HEK293 (cell line): ENCODE measurements around the gene CIRBP.

Source experiments
- CTCF ChIA-PET: fragments of 350-600 bp; formaldehyde crosslinking; extraction: SDS; loops from one replicate; lab custom pipeline; 2021; ENCODE audit warnings: antibody characterized with exemption; lab: Yijun Ruan, JAX
- POLR2A ChIA-PET: fragments of 300-600 bp; formaldehyde crosslinking; extraction: SDS; loops from one replicate; lab custom pipeline; 2020; ENCODE audit warnings: antibody characterized with exemption, inconsistent platforms; lab: Yijun Ruan, JAX
- H3K27ac ChIP-seq: fragments of 200-500 bp; sonication (Bioruptor generic); 2 replicates; pipeline ENCODE4 v1.5.1; 2014; ENCODE audit warnings: low read depth, low read length, control low read depth, inconsistent platforms; ENCODE audit errors: extremely low read depth
- H3K36me3 ChIP-seq, 2 experiments: fragments of 200-500 bp in 1 of 2; sonication (Bioruptor generic) in 1 of 2; 1 replicate in 1 of 2; 2 replicates in 1 of 2; pipeline ENCODE4 v1.5.1; 2014 to 2017; ENCODE audit warnings: inconsistent platforms in 2 of 2, low read length in 2 of 2; ENCODE audit not compliant: control insufficient read depth in 2 of 2, insufficient read depth in 1 of 2
- H3K4me1 ChIP-seq: fragments of 200-500 bp; sonication (Bioruptor generic); 2 replicates; pipeline ENCODE4 v1.5.1; 2014; ENCODE audit warnings: mild to moderate bottlenecking, low read length, inconsistent platforms; ENCODE audit not compliant: control insufficient read depth, insufficient read depth
- H3K4me3 ChIP-seq: 2 replicates; pipeline ENCODE4 v1.5.1; 2011; ENCODE audit warnings: low read depth, mild to moderate bottlenecking, control low read depth, low read length, moderate library complexity
- H3K9me3 ChIP-seq: fragments of 200-500 bp; sonication (Bioruptor generic); 2 replicates; pipeline ENCODE4 v1.5.1; 2014; ENCODE audit warnings: low read depth, low read length, inconsistent platforms; ENCODE audit not compliant: control insufficient read depth, insufficient read depth
- BCL11A ChIP-seq: fragments of 450-650 bp; formaldehyde crosslinking; IDR thresholded peaks from 2 replicates; pipeline ENCODE4 v1.5.1; 2016; ENCODE audit warnings: low read depth, missing biosample characterization, missing genetic modification characterization
- BCL11B ChIP-seq: fragments of 450-650 bp; formaldehyde crosslinking; IDR thresholded peaks from 2 replicates; pipeline ENCODE4 v1.5.1; 2016; ENCODE audit warnings: low read depth, missing biosample characterization, missing genetic modification characterization
- KLF8 ChIP-seq: fragments of 450-650 bp; formaldehyde crosslinking; IDR thresholded peaks from 2 replicates; pipeline ENCODE4 v1.5.1; 2016; ENCODE audit warnings: missing biosample characterization, missing genetic modification characterization
- KLF9 ChIP-seq: fragments of 450-650 bp; formaldehyde crosslinking; IDR thresholded peaks from 2 replicates; pipeline ENCODE4 v1.5.1; 2016; ENCODE audit warnings: missing biosample characterization, missing genetic modification characterization, low read depth
- PRDM1 ChIP-seq: fragments of 450-650 bp; formaldehyde crosslinking; IDR thresholded peaks from 2 replicates; pipeline ENCODE4; 2016; ENCODE audit warnings: missing biosample characterization, missing genetic modification characterization
- PRDM4 ChIP-seq: fragments of 450-650 bp; formaldehyde crosslinking; IDR thresholded peaks from 2 replicates; pipeline ENCODE4 v1.5.1; 2017; ENCODE audit warnings: missing biosample characterization, missing genetic modification characterization
- SCRT1 ChIP-seq: fragments of 450-650 bp; formaldehyde crosslinking; IDR thresholded peaks from 2 replicates; pipeline ENCODE4 v1.5.1; 2016; ENCODE audit warnings: missing biosample characterization, missing genetic modification characterization, borderline replicate concordance
- TCF7L2 ChIP-seq: IDR thresholded peaks from 2 replicates; pipeline ENCODE4 v1.6.1; 2011; ENCODE audit warnings: low read depth, mild to moderate bottlenecking, inconsistent platforms, low read length, moderate library complexity, borderline replicate concordance
- TSHZ1 ChIP-seq: fragments of 450-650 bp; formaldehyde crosslinking; IDR thresholded peaks from 2 replicates; pipeline ENCODE4 v1.5.1; 2016; ENCODE audit warnings: missing biosample characterization, missing genetic modification characterization, borderline replicate concordance
- ZBTB10 ChIP-seq: fragments of 450-650 bp; formaldehyde crosslinking; IDR thresholded peaks from 2 replicates; pipeline ENCODE4 v1.5.1; 2016; ENCODE audit warnings: missing biosample characterization, missing genetic modification characterization
- ZBTB17 ChIP-seq: fragments of 450-650 bp; formaldehyde crosslinking; IDR thresholded peaks from 2 replicates; pipeline ENCODE4 v1.5.1; 2016; ENCODE audit warnings: missing biosample characterization, missing genetic modification characterization
- ZBTB21 ChIP-seq: fragments of 450-650 bp; formaldehyde crosslinking; IDR thresholded peaks from 2 replicates; pipeline ENCODE4 v1.5.1; 2017; ENCODE audit warnings: missing biosample characterization, missing genetic modification characterization
- ZBTB44 ChIP-seq: fragments of 450-650 bp; IDR thresholded peaks from 2 replicates; pipeline ENCODE4 v1.5.1; 2018; ENCODE audit warnings: missing biosample characterization, mild to moderate bottlenecking, missing genetic modification characterization
- ZBTB7A ChIP-seq: fragments of 450-650 bp; formaldehyde crosslinking; IDR thresholded peaks from 2 replicates; pipeline ENCODE4 v1.5.1; 2016; ENCODE audit warnings: low read depth, missing biosample characterization, missing genetic modification characterization
- ZFP37 ChIP-seq: fragments of 450-650 bp; formaldehyde crosslinking; IDR thresholded peaks from 2 replicates; pipeline ENCODE4 v1.5.1; 2016; ENCODE audit warnings: missing biosample characterization, missing genetic modification characterization
- ZFP69B ChIP-seq: fragments of 450-650 bp; formaldehyde crosslinking; IDR thresholded peaks from 2 replicates; pipeline ENCODE4 v1.5.1; 2016; ENCODE audit warnings: missing biosample characterization, missing genetic modification characterization
- ZNF350 ChIP-seq: fragments of 450-650 bp; formaldehyde crosslinking; IDR thresholded peaks from 2 replicates; pipeline ENCODE4 v1.5.0; 2017; ENCODE audit warnings: missing biosample characterization, mild to moderate bottlenecking, missing genetic modification characterization
- ZNF366 ChIP-seq: fragments of 450-650 bp; formaldehyde crosslinking; conservative IDR thresholded peaks from 2 replicates; pipeline ENCODE4 v1.5.1; 2016; ENCODE audit warnings: missing biosample characterization, missing genetic modification characterization
- ZNF558 ChIP-seq: fragments of 450-650 bp; formaldehyde crosslinking; IDR thresholded peaks from 2 replicates; pipeline ENCODE4 v1.5.1; 2016; ENCODE audit warnings: missing biosample characterization, missing genetic modification characterization
- ZNF600 ChIP-seq: fragments of 450-650 bp; formaldehyde crosslinking; IDR thresholded peaks from 2 replicates; pipeline ENCODE4 v1.5.1; 2016; ENCODE audit warnings: missing biosample characterization, missing genetic modification characterization
- ZNF629 ChIP-seq: fragments of 450-650 bp; formaldehyde crosslinking; IDR thresholded peaks from 2 replicates; pipeline ENCODE4 v1.5.1; 2017; ENCODE audit warnings: missing biosample characterization, missing genetic modification characterization
- ZNF692 ChIP-seq: fragments of 450-650 bp; formaldehyde crosslinking; IDR thresholded peaks from 2 replicates; pipeline ENCODE4 v1.5.1; 2016; ENCODE audit warnings: missing biosample characterization, missing genetic modification characterization
- ZNF768 ChIP-seq: fragments of 450-650 bp; formaldehyde crosslinking; IDR thresholded peaks from 2 replicates; pipeline ENCODE4 v1.5.1; 2018; ENCODE audit warnings: missing biosample characterization, mild to moderate bottlenecking, missing genetic modification characterization

Gene CIRBP

GRCh38 chr19:1231729-1232637, 37.1 kb upstream of the CIRBP start (continued):
- TF ChIP-seq KLF8 (tag by site-specific recombination) (peak; percentile 55), KLF9 (tag by site-specific recombination) (0 out of 2 replicates have a peak, but pooled peaks have one; percentile 15), ZFP69B (peak; percentile 94), ZNF350 (tag by site-specific recombination) (no peak), ZBTB10 (tag by site-specific recombination) (peak; percentile 36; the same call in 1 of the 2 replicates), TCF7L2 (no peak), BCL11B (tag by site-specific recombination) (peak; percentile 47), ZNF600 (peak; percentile 87), SCRT1 (tag by site-specific recombination) (0 out of 2 replicates have a peak, but pooled peaks have one; percentile 24), ZFP37 (0 out of 2 replicates have a peak, but pooled peaks have one; percentile 15), ZNF692 (tag by site-specific recombination) (peak; percentile 95), ZBTB7A (tag by site-specific recombination) (peak; percentile 54; the same call in 1 of the 2 replicates)
- TF ChIP-seq, all 188 proteins: peak for 19

GRCh38 chr19:1232652-1233072, 36.5 kb upstream of the CIRBP start:
- Histone ChIP-seq H3K4me1 (no peaks in the 10 kb centered on the region; the same call in 1 of the 2 replicates), H3K36me3 (peaks cover 0 to 47% of the 10 kb centered on the region in 2 experiments; a peak in 1 of 3 replicates), H3K4me3 (no peak overlapping the region), H3K27ac (no peak overlapping the region; the same call in 1 of the 2 replicates), H3K9me3 (no peaks in the 10 kb centered on the region)
- CTCF ChIA-PET = interaction anchor here (0.9 to 2.2 kb wide), 2 partner anchors 10 to 15 kb away, joined by 3 to 6 read pairs; no protein-coding TSS in a partner anchor
- POLR2A ChIA-PET = interaction anchor here (0.8 to 0.9 kb wide), 2 partner anchors 36 to 128 kb away, joined by 3 read pairs; partner anchors contain the start of gene CIRBP
- TF ChIP-seq ZNF768 = peak; percentile 84; the same call in 1 of the 2 replicates
- TF ChIP-seq ZNF558 = no peak
- no peak for TF ChIP-seq ZNF366 (tag by site-specific recombination)
- TF ChIP-seq BCL11A = peak; percentile 12; the same call in 1 of the 2 replicates
- peak; percentile 75; the same call in 1 of the 2 replicates for TF ChIP-seq ZNF629
- TF ChIP-seq TSHZ1 (tag by site-specific recombination) = no peak
- TF ChIP-seq PRDM1 (tag by site-specific recombination) = no peak
- TF ChIP-seq ZBTB17 = peak; percentile 29; the same call in 1 of the 2 replicates
- TF ChIP-seq ZBTB21 (tag by site-specific recombination) = 0 out of 2 replicates have a peak, but pooled peaks have one; percentile 22
- no peak for TF ChIP-seq PRDM4
- peak; percentile 70; the same call in 1 of the 2 replicates for TF ChIP-seq ZBTB44
